Parathyroid adenoma (tissue), 2 donors: ENCODE data around the gene WWOX.
"Not testable (repeated sequence)": the region's sequence is repeated elsewhere in the genome, so short reads cannot be mapped to it uniquely, and the experiment has no call there.

Experiments
- H2AFZ ChIP-seq: fragments of 300-600 bp; sonication (generic); one replicate; pipeline ENCODE4 v1.7.0; 2017; ENCODE audit warnings: antibody characterized with exemption, mild to moderate bottlenecking
- H3K27ac ChIP-seq: fragments of 300-600 bp; sonication (generic); one replicate; pipeline ENCODE4 v1.7.0; 2017
- H3K27me3 ChIP-seq: fragments of 300-600 bp; sonication (generic); one replicate; pipeline ENCODE4 v1.7.0; 2017; ENCODE audit warnings: low read length; ENCODE audit not compliant: control insufficient read depth, insufficient read depth
- H3K36me3 ChIP-seq: fragments of 300-600 bp; sonication (generic); one replicate; pipeline ENCODE4 v1.7.0; 2017; ENCODE audit warnings: low read length; ENCODE audit not compliant: control insufficient read depth, insufficient read depth
- H3K4me1 ChIP-seq: fragments of 300-600 bp; sonication (generic); one replicate; pipeline ENCODE4 v1.7.0; 2017; ENCODE audit warnings: control low read depth
- H3K4me2 ChIP-seq: fragments of 300-600 bp; sonication (generic); one replicate; pipeline ENCODE4 v1.7.0; 2017; ENCODE audit warnings: low read length
- H3K4me3 ChIP-seq: fragments of 300-600 bp; sonication (generic); one replicate; pipeline ENCODE4 v1.7.0; 2017; ENCODE audit warnings: low read depth, low read length
- H3K79me2 ChIP-seq: fragments of 300-600 bp; sonication (generic); one replicate; pipeline ENCODE4 v1.7.0; 2017; ENCODE audit warnings: control low read depth
- H3K9ac ChIP-seq: fragments of 300-600 bp; sonication (generic); one replicate; pipeline ENCODE4 v1.7.0; 2017; ENCODE audit warnings: mild to moderate bottlenecking
- H3K9me3 ChIP-seq: fragments of 300-600 bp; sonication (generic); one replicate; pipeline ENCODE4 v1.7.0; 2017; ENCODE audit warnings: low read length; ENCODE audit not compliant: control insufficient read depth
- CTCF ChIP-seq: fragments of 300-600 bp; sonication (generic); IDR thresholded peaks from one replicate; pipeline ENCODE4 v1.7.0; 2017; ENCODE audit warnings: antibody characterized with exemption, mild to moderate bottlenecking
- donor health status: primary hyperparathyroidism.

Gene WWOX

GRCh38 chr16:79049040-79049439, 949.6 kb downstream of the WWOX start:
- no peak overlapping the region for H3K4me3 ChIP-seq
- no peaks in the 10 kb centered on the region for H3K4me1 ChIP-seq
- H3K27ac ChIP-seq, result no peak overlapping the region
- no peaks in the 10 kb centered on the region for H3K36me3 ChIP-seq
- H3K27me3 ChIP-seq, result no peaks in the 10 kb centered on the region
- no peaks in the 10 kb centered on the region for H3K9me3 ChIP-seq
- no peak for TF ChIP-seq CTCF
- no peak overlapping the region for H3K9ac ChIP-seq
- H2AFZ ChIP-seq, result no peak overlapping the region
- no peaks in the 10 kb centered on the region for H3K79me2 ChIP-seq
- no peak overlapping the region for H3K4me2 ChIP-seq

DNA sequence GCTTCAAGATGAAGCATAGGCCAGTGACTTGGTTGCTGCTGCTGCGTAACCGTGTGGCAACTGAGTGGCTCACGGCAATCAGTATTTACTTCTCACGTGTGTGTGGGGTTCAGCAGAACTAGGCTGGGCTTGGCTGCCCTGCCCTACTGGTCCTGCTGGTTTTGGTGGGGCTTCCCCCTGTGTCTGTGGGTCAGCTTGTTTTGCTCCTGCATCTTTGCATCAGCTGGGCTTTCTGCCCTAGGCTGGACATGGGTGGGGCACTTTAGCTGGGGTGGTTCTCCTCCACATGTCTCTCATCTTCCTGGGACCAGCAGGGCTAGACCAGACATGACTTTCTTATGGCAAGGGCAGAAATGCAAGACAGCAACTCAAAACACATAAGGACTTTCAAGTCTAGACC, 950.6 kb downstream of the WWOX start:
- no peaks in the 10 kb centered on the region for H3K79me2 ChIP-seq
- no peaks in the 10 kb centered on the region for H3K4me1 ChIP-seq
- H2AFZ ChIP-seq, result no peak overlapping the region
- TF ChIP-seq CTCF, result no peak
- no peaks in the 10 kb centered on the region for H3K27me3 ChIP-seq
- no peaks in the 10 kb centered on the region for H3K36me3 ChIP-seq
- H3K4me3 ChIP-seq, result no peak overlapping the region
- H3K4me2 ChIP-seq, result no peak overlapping the region
- H3K9me3 ChIP-seq, result no peaks in the 10 kb centered on the region
- no peak overlapping the region for H3K9ac ChIP-seq
- H3K27ac ChIP-seq, result no peak overlapping the region

DNA sequence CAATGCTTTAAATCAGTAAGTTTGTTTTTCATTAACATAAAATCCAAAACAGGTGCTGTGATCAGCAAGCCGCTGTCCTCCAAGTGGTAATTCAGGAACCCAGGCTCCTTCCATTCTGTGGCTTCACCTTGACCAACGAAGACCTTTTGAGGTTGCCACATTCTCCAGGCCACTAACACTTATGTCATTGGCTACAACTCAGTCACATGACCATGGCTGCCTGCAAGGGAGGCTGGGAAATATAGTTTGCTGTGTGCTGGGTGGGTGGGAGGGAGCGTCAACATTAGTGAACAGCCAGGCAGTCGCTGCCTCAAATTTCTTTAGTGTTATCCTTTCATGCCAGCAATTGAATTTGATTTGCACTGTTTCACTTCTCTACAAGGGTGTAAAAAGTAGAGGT, 951.9 kb downstream of the WWOX start:
- no peaks in the 10 kb centered on the region for H3K27me3 ChIP-seq
- no peak overlapping the region for H3K9ac ChIP-seq
- H3K9me3 ChIP-seq, result no peaks in the 10 kb centered on the region
- no peaks in the 10 kb centered on the region for H3K4me1 ChIP-seq
- no peak overlapping the region for H3K4me2 ChIP-seq
- TF ChIP-seq CTCF, result no peak
- no peaks in the 10 kb centered on the region for H3K79me2 ChIP-seq
- no peak overlapping the region for H2AFZ ChIP-seq
- H3K27ac ChIP-seq, result no peak overlapping the region
- H3K36me3 ChIP-seq, result no peaks in the 10 kb centered on the region
- H3K4me3 ChIP-seq, result no peak overlapping the region

GRCh38 chr16:79052198-79052597, 952.7 kb downstream of the WWOX start:
- not testable (repeated sequence) for H3K9ac ChIP-seq, H3K4me2 ChIP-seq, H3K4me3 ChIP-seq, H3K79me2 ChIP-seq, H3K27me3 ChIP-seq, H3K27ac ChIP-seq, H3K4me1 ChIP-seq, H2AFZ ChIP-seq, H3K36me3 ChIP-seq, H3K9me3 ChIP-seq

DNA sequence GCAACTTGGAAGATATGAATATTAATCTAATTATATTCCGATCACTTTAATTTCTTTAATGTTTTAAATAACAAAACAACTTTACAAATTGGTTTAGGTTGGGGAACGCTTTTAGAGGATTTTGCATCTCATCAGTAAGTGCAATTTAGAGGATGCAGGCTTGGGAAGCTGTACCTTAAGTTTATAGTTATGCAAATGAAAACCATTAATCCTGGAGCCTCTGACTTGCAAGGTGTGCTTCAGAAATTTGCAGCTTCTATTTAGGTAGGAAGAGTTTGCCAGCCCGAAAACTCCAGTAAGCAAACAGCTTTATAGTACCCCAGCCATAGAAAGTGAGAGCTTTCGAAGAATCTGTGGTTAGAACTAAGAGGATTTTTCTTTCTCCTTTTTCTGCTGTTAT, 954.1 kb downstream of the WWOX start:
- H3K9me3 ChIP-seq, result no peaks in the 10 kb centered on the region
- H3K27ac ChIP-seq, result no peak overlapping the region
- no peak overlapping the region for H2AFZ ChIP-seq
- H3K4me2 ChIP-seq, result no peak overlapping the region
- no peak for TF ChIP-seq CTCF
- no peaks in the 10 kb centered on the region for H3K79me2 ChIP-seq
- no peaks in the 10 kb centered on the region for H3K4me1 ChIP-seq
- H3K27me3 ChIP-seq, result no peaks in the 10 kb centered on the region
- H3K36me3 ChIP-seq, result no peaks in the 10 kb centered on the region
- no peak overlapping the region for H3K9ac ChIP-seq
- no peak overlapping the region for H3K4me3 ChIP-seq
